ENCODE measurements around the gene HFE. TPM values are rescaled to one million over a fixed set of nuclear protein-coding genes. Genes with fewer than 3 reads are reported as not detected.
"Not testable (repeated sequence)": the region's sequence is repeated elsewhere in the genome, so short reads cannot be mapped to it uniquely, and the experiment has no call there.

Gene HFE
- total RNA-seq, 1 experiment from 2014 or later, result 0.19 TPM

DNA sequence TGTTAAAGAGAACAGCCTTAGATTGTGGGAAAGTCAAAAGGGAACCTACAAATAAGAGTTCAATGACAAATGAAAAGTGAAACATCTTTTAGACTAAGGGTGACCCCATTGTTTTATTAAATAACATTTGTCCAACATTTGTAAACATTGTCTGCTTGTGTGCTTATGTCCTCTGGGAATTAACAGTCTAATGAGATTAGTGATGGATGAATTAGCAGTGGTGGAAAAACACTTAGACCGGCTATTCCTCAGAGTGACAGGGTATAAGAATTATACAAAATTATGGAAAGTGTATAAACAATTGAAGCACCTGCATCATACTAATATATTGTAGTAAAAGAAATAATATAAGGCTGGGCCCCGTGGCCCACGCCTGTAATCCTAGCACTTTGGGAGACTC lies 29.3 kb upstream of the HFE start:
- H3K27ac ChIP-seq (ENCODE audit: low read length), result no peak overlapping the region
- no peak overlapping the region for H3K4me2 ChIP-seq (ENCODE audit: low read depth, low read length, poor library complexity, severe bottlenecking)
- no peak for DNase-seq
- H3K27me3 ChIP-seq (ENCODE audit: low read length), result no peaks in the 10 kb centered on the region
- H3K4me3 ChIP-seq (ENCODE audit: low read length), result no peak overlapping the region
- no peaks in the 10 kb centered on the region for H3K36me3 ChIP-seq (ENCODE audit: insufficient read depth, low read length)
- H4K20me1 ChIP-seq (ENCODE audit: insufficient read depth, low read depth, low read length), result no peaks in the 10 kb centered on the region
- H2AFZ ChIP-seq (ENCODE audit: low read length), result no peak overlapping the region
- no peak overlapping the region for H3K9ac ChIP-seq (ENCODE audit: low read length)
- H3K9me2 ChIP-seq (replicated peaks; ENCODE audit: insufficient read depth, low read length), result no peaks in the 10 kb centered on the region
- peaks cover 33% of the 10 kb centered on the region for H3K4me1 ChIP-seq (ENCODE audit: low read length)
- no peaks in the 10 kb centered on the region for H3K79me2 ChIP-seq (ENCODE audit: low read length)
- no peaks in the 10 kb centered on the region for H3K9me3 ChIP-seq (ENCODE audit: low read length)

DNA sequence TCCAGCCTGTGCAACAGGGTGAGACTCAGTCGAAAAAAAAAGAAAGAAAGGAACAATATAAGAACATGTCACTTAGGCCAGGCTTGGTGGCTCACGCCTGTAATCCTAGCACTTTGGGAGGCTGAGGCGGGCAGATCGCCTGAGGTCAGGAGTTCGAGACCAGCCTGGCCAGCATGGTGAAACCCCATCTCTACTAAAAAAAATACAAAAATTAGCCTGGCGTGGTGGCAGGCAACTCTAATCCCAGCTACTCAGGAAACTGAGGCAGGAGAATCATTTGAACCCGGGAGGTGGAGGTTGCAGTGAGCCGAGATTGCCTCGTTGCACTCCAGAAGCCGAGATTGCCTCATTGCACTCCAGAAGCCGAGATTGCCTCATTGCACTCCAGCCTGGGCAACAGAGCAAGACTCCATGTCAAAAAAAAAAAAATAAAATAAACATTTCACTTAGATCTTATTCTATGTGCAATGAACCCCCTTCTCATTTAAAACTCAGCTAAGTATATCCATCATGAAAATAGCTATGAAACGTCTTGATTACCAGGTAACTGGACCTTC lies 28.7 kb upstream of the HFE start:
- DNase-seq; H3K36me3 ChIP-seq (ENCODE audit: insufficient read depth, low read length); H3K9ac ChIP-seq (ENCODE audit: low read length); H3K4me3 ChIP-seq (ENCODE audit: low read length); H2AFZ ChIP-seq (ENCODE audit: low read length); H3K9me3 ChIP-seq (ENCODE audit: low read length); H3K4me2 ChIP-seq (ENCODE audit: low read depth, low read length, poor library complexity, severe bottlenecking); H3K27me3 ChIP-seq (ENCODE audit: low read length); H3K27ac ChIP-seq (ENCODE audit: low read length); H3K79me2 ChIP-seq (ENCODE audit: low read length); H4K20me1 ChIP-seq (ENCODE audit: insufficient read depth, low read depth, low read length); H3K9me2 ChIP-seq (replicated peaks; ENCODE audit: insufficient read depth, low read length): not testable (repeated sequence)
- peaks cover 33% of the 10 kb centered on the region for H3K4me1 ChIP-seq (ENCODE audit: low read length)

- Histone ChIP-seq H3K36me3 (ENCODE audit: insufficient read depth, low read length) (no peaks in the 10 kb centered on the region), H3K4me2 (ENCODE audit: low read depth, low read length, poor library complexity, severe bottlenecking) (no peak overlapping the region), H4K20me1 (ENCODE audit: insufficient read depth, low read depth, low read length) (no peaks in the 10 kb centered on the region), H3K27ac (ENCODE audit: low read length) (no peak overlapping the region), H3K9me2 (replicated peaks; ENCODE audit: insufficient read depth, low read length) (no peaks in the 10 kb centered on the region), H3K9ac (ENCODE audit: low read length) (no peak overlapping the region), H3K27me3 (ENCODE audit: low read length) (no peaks in the 10 kb centered on the region), H3K4me3 (ENCODE audit: low read length) (no peak overlapping the region), H3K79me2 (ENCODE audit: low read length) (no peaks in the 10 kb centered on the region), H3K9me3 (ENCODE audit: low read length) (no peaks in the 10 kb centered on the region), H2AFZ (ENCODE audit: low read length) (no peak overlapping the region), H3K4me1 (ENCODE audit: low read length) (peaks cover 22% of the 10 kb centered on the region)
- no peak for DNase-seq
Measured at GRCh38 chr6:26059941-26060340, 27.3 kb upstream of the HFE start.

DNA sequence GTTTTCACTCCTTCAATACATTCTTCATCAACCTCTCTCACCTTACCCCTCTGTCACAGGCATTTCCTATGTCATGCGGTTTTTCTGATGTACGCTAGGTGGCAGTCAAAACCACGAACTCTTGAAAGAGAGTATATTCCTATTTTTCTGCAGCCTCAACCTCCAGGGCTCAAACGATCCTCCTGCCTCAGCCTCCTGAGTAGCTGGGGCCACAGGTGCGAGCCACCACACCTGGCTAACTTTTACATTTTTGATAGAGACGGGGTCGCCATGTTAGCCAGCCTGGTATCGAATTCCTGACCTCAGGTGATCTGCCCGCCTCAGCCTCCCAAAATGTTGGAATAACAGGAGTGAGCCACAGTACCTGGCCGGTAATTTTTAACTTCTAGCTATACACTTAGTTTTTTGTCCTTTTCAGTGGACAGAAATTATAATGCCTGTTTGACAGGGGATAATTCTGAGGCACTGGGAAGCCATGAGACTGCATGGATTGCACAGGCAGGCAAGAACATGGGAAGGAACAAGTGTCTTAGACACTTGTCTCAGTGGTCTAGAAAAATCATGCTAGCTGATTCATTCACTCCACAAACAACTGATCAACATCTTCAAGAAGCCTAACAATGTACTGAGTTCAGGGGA lies 22.5 kb upstream of the HFE start:
- Histone ChIP-seq H3K4me3 (ENCODE audit: low read length) (no peak overlapping the region), H3K9me3 (ENCODE audit: low read length) (no peaks in the 10 kb centered on the region), H3K4me1 (ENCODE audit: low read length) (0 out of 2 replicates have a peak, but pooled peaks cover 2% of the 10 kb centered on the region), H3K36me3 (ENCODE audit: insufficient read depth, low read length) (no peaks in the 10 kb centered on the region), H3K79me2 (ENCODE audit: low read length) (no peaks in the 10 kb centered on the region), H3K9me2 (replicated peaks; ENCODE audit: insufficient read depth, low read length) (no peaks in the 10 kb centered on the region), H4K20me1 (ENCODE audit: insufficient read depth, low read depth, low read length) (no peaks in the 10 kb centered on the region), H3K4me2 (ENCODE audit: low read depth, low read length, poor library complexity, severe bottlenecking) (no peak overlapping the region), H3K27me3 (ENCODE audit: low read length) (no peaks in the 10 kb centered on the region), H2AFZ (ENCODE audit: low read length) (no peak overlapping the region), H3K27ac (ENCODE audit: low read length) (no peak overlapping the region), H3K9ac (ENCODE audit: low read length) (no peak overlapping the region)
- DNase-seq, result peak; percentile 87

DNA sequence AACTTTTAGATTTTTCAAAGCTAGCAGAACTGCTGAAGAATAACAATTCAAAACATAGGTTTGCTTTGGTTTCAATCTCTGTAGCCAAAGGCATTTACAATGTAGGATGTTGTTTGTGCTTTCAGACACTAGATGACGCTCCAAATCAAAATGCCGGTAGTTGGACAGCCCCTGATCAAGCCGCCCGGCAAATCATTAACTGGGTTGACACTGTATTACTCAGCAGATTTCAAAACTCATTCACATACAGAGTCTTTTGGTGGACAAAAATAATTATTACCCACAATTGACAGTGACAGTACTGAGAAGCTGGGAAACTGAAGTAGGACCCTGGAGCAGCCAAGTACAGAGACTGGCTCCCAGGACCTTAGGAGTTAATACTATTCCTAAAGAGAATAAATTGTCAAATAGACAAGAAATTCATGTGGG lies 21.3 kb upstream of the HFE start:
- Histone ChIP-seq H3K9me2 (replicated peaks; ENCODE audit: insufficient read depth, low read length) (no peaks in the 10 kb centered on the region), H3K79me2 (ENCODE audit: low read length) (no peaks in the 10 kb centered on the region), H3K4me1 (ENCODE audit: low read length) (0 out of 2 replicates have a peak, but pooled peaks cover 2% of the 10 kb centered on the region), H3K27me3 (ENCODE audit: low read length) (no peaks in the 10 kb centered on the region), H3K36me3 (ENCODE audit: insufficient read depth, low read length) (no peaks in the 10 kb centered on the region), H3K9me3 (ENCODE audit: low read length) (no peaks in the 10 kb centered on the region), H2AFZ (ENCODE audit: low read length) (no peak overlapping the region), H3K4me3 (ENCODE audit: low read length) (no peak overlapping the region), H3K9ac (ENCODE audit: low read length) (no peak overlapping the region), H3K27ac (ENCODE audit: low read length) (no peak overlapping the region), H4K20me1 (ENCODE audit: insufficient read depth, low read depth, low read length) (no peaks in the 10 kb centered on the region), H3K4me2 (ENCODE audit: low read depth, low read length, poor library complexity, severe bottlenecking) (no peak overlapping the region)
- peak; percentile 87 for DNase-seq

DNA sequence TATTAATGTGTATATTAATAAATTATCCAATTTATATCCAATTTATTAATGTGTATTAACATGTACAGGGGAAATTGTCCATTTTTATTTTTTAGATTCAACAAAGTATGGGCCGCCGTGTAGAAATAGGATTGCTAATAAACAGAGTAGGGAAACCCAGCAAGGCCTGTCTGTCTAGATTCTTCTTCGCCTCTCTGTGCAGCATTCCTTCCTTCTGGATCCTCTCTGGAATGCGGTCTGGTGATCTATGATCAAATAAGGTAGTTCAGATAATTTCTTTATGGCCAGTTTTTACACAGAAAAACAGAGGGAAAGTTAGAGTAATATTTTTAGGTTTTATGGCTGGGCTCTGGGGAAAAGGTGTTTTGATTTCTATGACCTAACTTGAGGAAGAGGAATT lies 19.9 kb upstream of the HFE start:
- Histone ChIP-seq H3K9me3 (ENCODE audit: low read length) (no peaks in the 10 kb centered on the region), H3K79me2 (ENCODE audit: low read length) (no peaks in the 10 kb centered on the region), H3K4me3 (ENCODE audit: low read length) (no peak overlapping the region), H3K9ac (ENCODE audit: low read length) (no peak overlapping the region), H3K27ac (ENCODE audit: low read length) (no peak overlapping the region), H3K4me2 (ENCODE audit: low read depth, low read length, poor library complexity, severe bottlenecking) (no peak overlapping the region), H3K36me3 (ENCODE audit: insufficient read depth, low read length) (no peaks in the 10 kb centered on the region), H3K27me3 (ENCODE audit: low read length) (no peaks in the 10 kb centered on the region), H2AFZ (ENCODE audit: low read length) (no peak overlapping the region), H3K4me1 (ENCODE audit: low read length) (0 out of 2 replicates have a peak, but pooled peaks cover 2% of the 10 kb centered on the region), H4K20me1 (ENCODE audit: insufficient read depth, low read depth, low read length) (no peaks in the 10 kb centered on the region), H3K9me2 (replicated peaks; ENCODE audit: insufficient read depth, low read length) (no peaks in the 10 kb centered on the region)
- no peak for DNase-seq

- Histone ChIP-seq H3K79me2 (ENCODE audit: low read length) (no peaks in the 10 kb centered on the region), H3K9me2 (replicated peaks; ENCODE audit: insufficient read depth, low read length) (no peaks in the 10 kb centered on the region), H3K9ac (ENCODE audit: low read length) (no peak overlapping the region), H3K36me3 (ENCODE audit: insufficient read depth, low read length) (no peaks in the 10 kb centered on the region), H3K4me3 (ENCODE audit: low read length) (no peak overlapping the region), H3K4me2 (ENCODE audit: low read depth, low read length, poor library complexity, severe bottlenecking) (no peak overlapping the region), H3K4me1 (ENCODE audit: low read length) (0 out of 2 replicates have a peak, but pooled peaks cover 2% of the 10 kb centered on the region), H3K27me3 (ENCODE audit: low read length) (no peaks in the 10 kb centered on the region), H2AFZ (ENCODE audit: low read length) (no peak overlapping the region), H3K9me3 (ENCODE audit: low read length) (no peaks in the 10 kb centered on the region), H3K27ac (ENCODE audit: low read length) (no peak overlapping the region), H4K20me1 (ENCODE audit: insufficient read depth, low read depth, low read length) (no peaks in the 10 kb centered on the region)
- no peak for DNase-seq
Measured at GRCh38 chr6:26068036-26068435, 19.2 kb upstream of the HFE start.

- H3K9me2 ChIP-seq (replicated peaks; ENCODE audit: insufficient read depth, low read length), result no peaks in the 10 kb centered on the region
- no peaks in the 10 kb centered on the region for H3K79me2 ChIP-seq (ENCODE audit: low read length)
- H3K9me3 ChIP-seq (ENCODE audit: low read length), result no peaks in the 10 kb centered on the region
- H3K4me3 ChIP-seq (ENCODE audit: low read length), result no peak overlapping the region
- no peak overlapping the region for H3K27ac ChIP-seq (ENCODE audit: low read length)
- H3K36me3 ChIP-seq (ENCODE audit: insufficient read depth, low read length), result no peaks in the 10 kb centered on the region
- H3K4me2 ChIP-seq (ENCODE audit: low read depth, low read length, poor library complexity, severe bottlenecking), result no peak overlapping the region
- no peak for DNase-seq
- H3K27me3 ChIP-seq (ENCODE audit: low read length), result no peaks in the 10 kb centered on the region
- H3K9ac ChIP-seq (ENCODE audit: low read length), result no peak overlapping the region
- no peaks in the 10 kb centered on the region for H4K20me1 ChIP-seq (ENCODE audit: insufficient read depth, low read depth, low read length)
- H2AFZ ChIP-seq (ENCODE audit: low read length), result no peak overlapping the region
- H3K4me1 ChIP-seq (ENCODE audit: low read length), result 0 out of 2 replicates have a peak, but pooled peaks cover under 1% of the 10 kb centered on the region
Measured at GRCh38 chr6:26071135-26071534, 16.1 kb upstream of the HFE start.
